Measurements from ENCODE around the gene KLHL17.

The KLHL17 gene

GRCh38 chr1:915295-916172, 44.9 kb upstream of the KLHL17 start:
- Histone ChIP-seq H3K14ac (ENCODE audit: low read length) (no peak overlapping the region), H2BK12ac (ENCODE audit: low read length) (no peak overlapping the region), H3K36me3 (ENCODE audit: control insufficient read depth in 1 of 2, insufficient read depth in 2 of 2, low read length in 2 of 2) (no peaks in the 10 kb centered on the region), H3K4me1 (ENCODE audit: control insufficient read depth in 1 of 2, insufficient read depth in 2 of 2, low read length in 2 of 2) (peaks cover 5 to 8% of the 10 kb centered on the region in 2 experiments), H3K9me3 (ENCODE audit: insufficient read depth, low read depth, low read length) (peaks cover 10% of the 10 kb centered on the region), H4K91ac (ENCODE audit: low read depth, low read length) (no peak overlapping the region), H2BK120ac (ENCODE audit: insufficient read depth, low read length, poor library complexity) (no peak overlapping the region), H3K79me1 (ENCODE audit: low read length) (no peaks in the 10 kb centered on the region), H3K4me2 (ENCODE audit: low read length) (no peak overlapping the region), H2AK5ac (ENCODE audit: low read length) (no peak overlapping the region), H3K4me3 (ENCODE audit: low read depth, low read length) (no peak overlapping the region), H3K27ac (ENCODE audit: low read depth, low read length) (no peak overlapping the region), H2AFZ (ENCODE audit: insufficient read depth, low read length, poor library complexity) (no peak overlapping the region), H3K18ac (ENCODE audit: low read length) (no peak overlapping the region), H2BK5ac (ENCODE audit: low read depth, low read length, poor library complexity) (no peak overlapping the region), H3K27me3 (ENCODE audit: insufficient read depth, low read length) (no peaks in the 10 kb centered on the region), H4K8ac (ENCODE audit: low read depth, low read length) (no peak overlapping the region), H3K9ac (ENCODE audit: low read length) (no peak overlapping the region), H3K79me2 (ENCODE audit: control insufficient read depth, insufficient read depth, low read length, poor library complexity) (no peaks in the 10 kb centered on the region), H3K23ac (ENCODE audit: low read length) (no peak overlapping the region), H4K12ac (ENCODE audit: low read depth, low read length) (no peak overlapping the region), H3K4ac (ENCODE audit: low read depth, low read length) (no peak overlapping the region)
- WGBS (ENCODE audit: extremely low coverage, insufficient coverage, insufficient read length): no CpG with 5 or more reads among the region's 28 CpGs
- no peak for DNase-seq

- Histone ChIP-seq H2BK120ac (ENCODE audit: insufficient read depth, low read length, poor library complexity) (no peak overlapping the region), H2AFZ (ENCODE audit: insufficient read depth, low read length, poor library complexity) (no peak overlapping the region), H3K27ac (ENCODE audit: low read depth, low read length) (no peak overlapping the region), H3K9ac (ENCODE audit: low read length) (no peak overlapping the region), H3K18ac (ENCODE audit: low read length) (no peak overlapping the region), H3K4me3 (ENCODE audit: low read depth, low read length) (no peak overlapping the region), H2AK5ac (ENCODE audit: low read length) (no peak overlapping the region), H3K4me1 (ENCODE audit: control insufficient read depth in 1 of 2, insufficient read depth in 2 of 2, low read length in 2 of 2) (peaks cover 12 to 15% of the 10 kb centered on the region in 2 experiments), H4K91ac (ENCODE audit: low read depth, low read length) (no peak overlapping the region), H4K12ac (ENCODE audit: low read depth, low read length) (no peak overlapping the region), H3K23ac (ENCODE audit: low read length) (no peak overlapping the region), H3K36me3 (ENCODE audit: control insufficient read depth in 1 of 2, insufficient read depth in 2 of 2, low read length in 2 of 2) (no peaks in the 10 kb centered on the region), H3K79me2 (ENCODE audit: control insufficient read depth, insufficient read depth, low read length, poor library complexity) (no peaks in the 10 kb centered on the region), H2BK5ac (ENCODE audit: low read depth, low read length, poor library complexity) (no peak overlapping the region), H3K14ac (ENCODE audit: low read length) (no peak overlapping the region), H2BK12ac (ENCODE audit: low read length) (no peak overlapping the region), H3K4me2 (ENCODE audit: low read length) (no peak overlapping the region), H4K8ac (ENCODE audit: low read depth, low read length) (no peak overlapping the region), H3K27me3 (ENCODE audit: insufficient read depth, low read length) (no peaks in the 10 kb centered on the region), H3K79me1 (ENCODE audit: low read length) (no peaks in the 10 kb centered on the region), H3K4ac (ENCODE audit: low read depth, low read length) (no peak overlapping the region), H3K9me3 (ENCODE audit: insufficient read depth, low read depth, low read length) (peaks cover 11% of the 10 kb centered on the region)
- no peak for DNase-seq
- no CpG with 5 or more reads among the region's 31 CpGs for WGBS (ENCODE audit: extremely low coverage, insufficient coverage, insufficient read length)
Observed at GRCh38 chr1:916173-917075, 44.0 kb upstream of the KLHL17 start.

- Histone ChIP-seq H3K23ac (ENCODE audit: low read length) (no peak overlapping the region), H2AFZ (ENCODE audit: insufficient read depth, low read length, poor library complexity) (no peak overlapping the region), H3K14ac (ENCODE audit: low read length) (no peak overlapping the region), H4K91ac (ENCODE audit: low read depth, low read length) (no peak overlapping the region), H2BK5ac (ENCODE audit: low read depth, low read length, poor library complexity) (no peak overlapping the region), H2AK5ac (ENCODE audit: low read length) (no peak overlapping the region), H3K4me1 (ENCODE audit: control insufficient read depth in 1 of 2, insufficient read depth in 2 of 2, low read length in 2 of 2) (peaks cover 13 to 18% of the 10 kb centered on the region in 2 experiments), H3K36me3 (ENCODE audit: control insufficient read depth in 1 of 2, insufficient read depth in 2 of 2, low read length in 2 of 2) (peaks cover 1 to 2% of the 10 kb centered on the region in 2 experiments), H3K4me2 (ENCODE audit: low read length) (no peak overlapping the region), H3K27me3 (ENCODE audit: insufficient read depth, low read length) (no peaks in the 10 kb centered on the region), H2BK120ac (ENCODE audit: insufficient read depth, low read length, poor library complexity) (no peak overlapping the region), H3K9me3 (ENCODE audit: insufficient read depth, low read depth, low read length) (peaks cover 15% of the 10 kb centered on the region), H3K4ac (ENCODE audit: low read depth, low read length) (no peak overlapping the region), H3K79me1 (ENCODE audit: low read length) (no peaks in the 10 kb centered on the region), H4K8ac (ENCODE audit: low read depth, low read length) (no peak overlapping the region), H2BK12ac (ENCODE audit: low read length) (no peak overlapping the region), H3K79me2 (ENCODE audit: control insufficient read depth, insufficient read depth, low read length, poor library complexity) (no peaks in the 10 kb centered on the region), H3K9ac (ENCODE audit: low read length) (no peak overlapping the region), H3K18ac (ENCODE audit: low read length) (no peak overlapping the region), H3K4me3 (ENCODE audit: low read depth, low read length) (no peak overlapping the region), H4K12ac (ENCODE audit: low read depth, low read length) (no peak overlapping the region), H3K27ac (ENCODE audit: low read depth, low read length) (no peak overlapping the region)
- no peak for DNase-seq
- WGBS (ENCODE audit: extremely low coverage, insufficient coverage, insufficient read length): no CpG with 5 or more reads among the region's 7 CpGs
Observed at GRCh38 chr1:917076-917459, 43.3 kb upstream of the KLHL17 start.

- WGBS (ENCODE audit: extremely low coverage, insufficient coverage, insufficient read length): no CpG with 5 or more reads among the region's 22 CpGs
- H3K4me1 ChIP-seq (ENCODE audit: control insufficient read depth in 1 of 2, insufficient read depth in 2 of 2, low read length in 2 of 2): peaks cover 13 to 18% of the 10 kb centered on the region in 2 experiments
Observed at GRCh38 chr1:917466-918091, 42.8 kb upstream of the KLHL17 start.

More at GRCh38 chr1:917466-918091, 42.8 kb upstream of the KLHL17 start:
- Histone ChIP-seq H3K79me2 (ENCODE audit: control insufficient read depth, insufficient read depth, low read length, poor library complexity) (no peaks in the 10 kb centered on the region), H4K91ac (ENCODE audit: low read depth, low read length) (no peak overlapping the region), H2BK12ac (ENCODE audit: low read length) (no peak overlapping the region), H3K14ac (ENCODE audit: low read length) (no peak overlapping the region), H3K79me1 (ENCODE audit: low read length) (no peaks in the 10 kb centered on the region), H3K4me2 (ENCODE audit: low read length) (no peak overlapping the region), H3K4ac (ENCODE audit: low read depth, low read length) (no peak overlapping the region), H3K9ac (ENCODE audit: low read length) (no peak overlapping the region), H2BK120ac (ENCODE audit: insufficient read depth, low read length, poor library complexity) (no peak overlapping the region), H3K9me3 (ENCODE audit: insufficient read depth, low read depth, low read length) (peaks cover 13% of the 10 kb centered on the region), H2AFZ (ENCODE audit: insufficient read depth, low read length, poor library complexity) (no peak overlapping the region), H4K8ac (ENCODE audit: low read depth, low read length) (no peak overlapping the region), H2BK5ac (ENCODE audit: low read depth, low read length, poor library complexity) (no peak overlapping the region), H3K27me3 (ENCODE audit: insufficient read depth, low read length) (no peaks in the 10 kb centered on the region), H3K36me3 (ENCODE audit: control insufficient read depth in 1 of 2, insufficient read depth in 2 of 2, low read length in 2 of 2) (peaks cover 4 to 5% of the 10 kb centered on the region in 2 experiments), H3K18ac (ENCODE audit: low read length) (no peak overlapping the region), H3K23ac (ENCODE audit: low read length) (no peak overlapping the region), H3K4me3 (ENCODE audit: low read depth, low read length) (no peak overlapping the region), H2AK5ac (ENCODE audit: low read length) (no peak overlapping the region), H4K12ac (ENCODE audit: low read depth, low read length) (no peak overlapping the region), H3K27ac (ENCODE audit: low read depth, low read length) (no peak overlapping the region)
- DNase-seq: no peak

Data from trophoblast cell (in vitro differentiated cells and primary cell).